GM18498 (cell line): ENCODE measurements around the gene TOP2A.
"Not testable (repeated sequence)": the region's sequence is repeated elsewhere in the genome, so short reads cannot be mapped to it uniquely, and the experiment has no call there.

ENCODE experiments used
- ATAC-seq: cut with Tn5 transposase; IDR thresholded peaks from one replicate; pipeline ENCODE4 v1.9.1; 2021; ENCODE audit warnings: mild to moderate bottlenecking, moderate library complexity; ENCODE audit not compliant: unreplicated experiment

TOP2A gene

GRCh38 chr17:40432864-40433528 lies 15.3 kb upstream of the TOP2A start:
- ATAC-seq: no peak

DNA sequence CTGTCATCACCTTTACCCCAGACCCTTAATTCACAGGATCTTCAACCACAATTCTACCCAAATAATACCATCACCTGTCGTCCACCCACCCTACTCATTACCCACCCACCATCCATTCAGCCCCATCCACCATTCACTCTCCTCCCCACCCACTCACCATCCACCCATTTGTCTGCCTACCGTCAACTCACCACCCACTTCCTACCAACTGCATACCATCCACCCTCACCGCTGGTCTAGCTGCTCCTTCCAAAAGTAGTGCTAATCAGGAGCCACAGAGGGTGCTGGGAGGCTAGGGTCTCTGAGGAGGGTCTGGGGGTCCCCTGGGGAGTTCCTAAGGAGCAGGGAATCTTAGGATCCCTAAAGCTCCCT lies 13.5 kb upstream of the TOP2A start:
- no peak for ATAC-seq

- ATAC-seq: no peak
Measured at GRCh38 chr17:40430272-40431230, 12.9 kb upstream of the TOP2A start.

DNA sequence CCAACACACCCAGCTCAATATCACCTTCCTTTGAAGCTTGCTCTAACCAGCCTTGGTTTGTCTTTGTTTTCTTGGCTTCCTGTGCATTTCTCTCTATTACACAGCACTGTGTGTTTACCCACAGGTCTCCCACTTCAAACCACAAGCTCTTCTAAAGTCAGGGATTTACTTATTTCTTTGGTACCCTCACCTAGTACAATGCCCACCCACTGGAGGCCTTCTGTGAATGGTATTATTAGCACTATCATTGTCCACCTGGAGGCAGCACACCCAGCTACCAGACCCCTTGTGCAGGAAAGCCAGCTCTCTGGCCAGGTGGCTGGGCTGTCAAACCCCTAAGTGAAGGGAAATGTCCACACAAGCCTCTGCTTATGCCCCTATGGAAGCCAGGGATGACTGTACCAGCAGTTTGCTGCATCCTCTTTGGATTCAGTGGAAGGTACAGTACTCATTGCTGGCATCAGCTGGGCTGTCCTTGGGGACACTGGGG lies 9.4 kb upstream of the TOP2A start:
- ATAC-seq: no peak

DNA sequence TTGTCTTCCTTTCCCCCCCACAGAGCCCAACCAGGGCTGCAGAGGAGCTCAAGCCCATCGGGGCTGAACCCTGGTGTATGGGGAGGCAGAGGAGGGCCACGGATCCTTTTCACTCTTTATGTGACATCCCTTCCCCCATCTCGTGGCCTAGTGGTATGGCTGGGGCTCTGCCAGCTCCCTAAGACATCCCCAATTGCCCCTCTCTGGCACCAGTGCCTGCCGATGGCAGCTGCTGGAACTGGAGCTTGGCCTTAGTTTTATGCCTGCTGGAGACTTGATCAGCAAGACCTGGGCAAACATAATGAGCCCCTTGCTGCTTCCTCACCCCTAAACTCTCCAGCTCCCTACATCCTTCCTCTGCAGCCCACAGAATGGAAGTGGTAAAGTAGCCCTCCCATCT lies 8.0 kb upstream of the TOP2A start:
- no peak for ATAC-seq

- no peak for ATAC-seq
Measured at GRCh38 chr17:40422990-40423633, 5.4 kb upstream of the TOP2A start.

- ATAC-seq: no peak
Measured at GRCh38 chr17:40419559-40420331, 2.0 kb upstream of the TOP2A start.

DNA sequence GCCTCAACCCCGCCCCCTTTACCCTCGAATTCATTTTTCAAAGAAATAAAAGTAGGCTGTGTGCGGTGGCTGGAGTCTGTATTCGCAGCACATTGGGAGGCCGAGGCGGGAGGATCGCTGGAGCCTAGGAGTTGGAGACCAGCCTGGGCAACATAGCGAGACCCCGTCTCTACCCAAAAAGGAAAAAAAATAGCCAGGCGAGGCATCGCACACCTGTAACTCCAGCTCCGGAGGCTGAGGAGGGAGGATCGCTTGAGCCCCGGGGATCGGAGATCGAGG lies 671 bp upstream of the TOP2A start:
- no peak for ATAC-seq

- peak; percentile 7 for ATAC-seq
Measured at GRCh38 chr17:40417258-40417608, 463 bp downstream of the TOP2A start.

DNA sequence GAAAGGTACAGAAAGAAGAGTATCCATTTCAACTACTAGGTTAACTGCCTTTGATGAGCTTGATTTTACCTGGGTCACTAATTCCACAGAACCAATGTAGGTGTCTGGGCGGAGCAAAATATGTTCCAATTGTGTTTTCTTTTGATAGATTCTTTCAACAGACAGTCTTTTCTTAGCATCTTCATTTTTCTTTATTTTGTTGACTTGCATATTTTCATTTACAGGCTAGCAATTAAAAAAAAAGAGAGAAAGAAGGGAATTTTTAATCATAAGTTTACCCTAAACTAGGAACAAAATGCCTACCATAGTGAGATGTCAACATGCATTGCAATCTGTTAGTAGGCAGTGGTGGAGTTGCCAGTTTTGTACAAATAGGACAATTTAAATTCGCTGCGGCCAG lies 1.0 kb downstream of the TOP2A start:
- ATAC-seq: no peak

DNA sequence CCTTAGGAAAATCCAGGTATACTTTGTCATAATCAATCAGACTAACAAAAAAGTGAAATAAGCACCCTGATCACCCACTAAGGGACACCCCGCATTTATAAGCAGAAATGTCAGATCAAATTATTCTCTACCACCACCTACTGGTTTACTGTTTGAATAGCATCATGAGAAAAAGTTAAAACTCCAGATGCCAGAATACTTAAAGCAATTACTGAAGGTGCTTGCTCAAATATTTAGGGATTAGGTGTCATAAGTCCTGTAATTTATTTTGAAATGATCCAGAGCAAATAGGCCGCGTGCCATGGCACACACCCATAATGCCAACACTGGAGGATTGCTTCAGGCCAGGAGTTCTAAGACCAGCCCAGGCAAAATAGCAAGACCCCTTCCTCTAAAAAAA lies 2.3 kb downstream of the TOP2A start:
- ATAC-seq: no peak

GRCh38 chr17:40414312-40414711 lies 3.4 kb downstream of the TOP2A start:
- ATAC-seq: not testable (repeated sequence)

GRCh38 chr17:40412880-40413279 lies 4.8 kb downstream of the TOP2A start:
- no peak for ATAC-seq

- ATAC-seq: no peak
Measured at GRCh38 chr17:40411821-40412220, 5.9 kb downstream of the TOP2A start.

- ATAC-seq: no peak
Measured at GRCh38 chr17:40410082-40410481, 7.6 kb downstream of the TOP2A start.

GRCh38 chr17:40409540-40409939 lies 8.2 kb downstream of the TOP2A start:
- ATAC-seq: not testable (repeated sequence)

DNA sequence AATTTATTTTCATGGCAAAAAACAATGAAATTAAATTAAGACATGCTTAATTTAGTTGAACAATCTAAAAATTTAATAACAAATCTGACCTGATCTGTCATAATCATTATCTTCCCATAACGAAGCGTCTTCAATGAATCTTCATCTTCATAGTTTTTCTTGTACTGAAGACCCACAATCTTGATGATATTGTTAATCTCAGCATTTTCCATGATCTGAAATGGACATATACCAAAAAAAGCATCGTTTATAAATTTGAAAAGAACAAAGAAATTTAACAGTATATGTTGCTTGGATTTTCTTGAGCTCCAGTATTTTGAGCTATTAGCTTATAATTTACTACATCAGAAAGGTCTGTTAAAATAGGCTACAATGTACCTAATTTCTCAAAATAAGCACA lies 10.2 kb downstream of the TOP2A start:
- no peak for ATAC-seq

DNA sequence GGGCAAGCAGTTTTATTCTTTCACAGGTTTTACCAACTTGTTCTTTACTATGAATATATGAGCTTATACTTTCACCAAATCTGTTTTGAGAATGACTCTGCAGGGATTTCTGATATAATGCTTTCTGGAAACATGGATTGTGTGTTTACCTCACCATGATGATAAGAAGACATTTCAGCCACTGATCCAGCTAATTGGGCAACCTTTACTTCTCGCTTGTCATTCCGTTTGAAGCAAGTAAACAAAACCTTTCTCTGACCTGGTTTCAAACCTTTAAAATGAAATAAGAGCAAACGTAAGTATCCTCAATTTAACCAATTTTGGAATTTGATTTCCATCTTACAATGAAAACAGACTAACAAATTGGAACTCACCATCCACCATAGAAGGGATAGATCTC lies 13.7 kb downstream of the TOP2A start:
- ATAC-seq: no peak

- no peak for ATAC-seq
Measured at GRCh38 chr17:40402668-40403067, 15.0 kb downstream of the TOP2A start.

- no peak for ATAC-seq
Measured at GRCh38 chr17:40399185-40399584, 18.5 kb downstream of the TOP2A start.

DNA sequence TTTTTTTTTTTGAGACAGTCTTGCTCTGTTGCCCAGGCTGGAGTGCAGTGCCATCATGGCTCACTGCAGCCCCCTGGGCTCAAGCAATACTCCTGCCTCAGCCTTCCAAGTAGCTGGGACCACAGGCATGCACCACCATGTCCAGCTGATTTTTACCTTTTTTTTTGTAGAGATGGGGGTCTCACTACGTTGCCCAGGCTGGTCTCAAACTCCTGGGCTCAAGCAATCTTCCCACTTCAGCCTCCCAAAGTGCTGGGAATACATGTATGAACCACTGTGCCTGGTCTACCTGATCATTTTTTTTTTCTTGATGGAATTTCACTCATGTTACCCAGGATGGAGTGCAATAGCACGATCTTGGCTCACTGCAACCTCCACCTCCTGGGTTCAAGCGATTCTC lies 31.1 kb downstream of the TOP2A start:
- ATAC-seq: not testable (repeated sequence)
